ENCODE data around the gene NFKBIZ.

NFKBIZ gene

GRCh38 chr3:101835676-101836075 lies 13.6 kb upstream of the NFKBIZ start:
- H3K27ac ChIP-seq (ENCODE audit: low read length), result peak overlapping the region; percentile 32
- H3K4me1 ChIP-seq (ENCODE audit: low read length), result peaks cover 72% of the 10 kb centered on the region
- H3K36me3 ChIP-seq (replicated peaks; ENCODE audit: low read depth, low read length), result peaks cover 64% of the 10 kb centered on the region
- H3K4me3 ChIP-seq (ENCODE audit: low read length), result no peak overlapping the region
- no peaks in the 10 kb centered on the region for H3K9me3 ChIP-seq (ENCODE audit: insufficient read depth, low read length)
- peaks cover 100% of the 10 kb centered on the region for H3K79me2 ChIP-seq (ENCODE audit: low read length)
- no peak overlapping the region for H2AFZ ChIP-seq (ENCODE audit: low read depth, low read length)
- H3K9ac ChIP-seq (ENCODE audit: low read length), result no peak overlapping the region
- peaks cover 71% of the 10 kb centered on the region for H4K20me1 ChIP-seq (ENCODE audit: insufficient read depth, low read length)
- TF ChIP-seq EZH2phosphoT487 (IDR thresholded peaks at IDR 0.05; ENCODE audit: low read depth) (no peak), CTCF (IDR thresholded peaks at IDR 0.05; ENCODE audit: low read depth, low read length) (no peak)
- H3K4me2 ChIP-seq (ENCODE audit: low read length), result peak overlapping the region; percentile 77
- no peaks in the 10 kb centered on the region for H3K27me3 ChIP-seq (ENCODE audit: low read depth, low read length)

- Histone ChIP-seq H3K9me3 (ENCODE audit: insufficient read depth, low read length) (no peaks in the 10 kb centered on the region), H3K27ac (ENCODE audit: low read length) (peak overlapping the region; percentile 32), H3K27me3 (ENCODE audit: low read depth, low read length) (no peaks in the 10 kb centered on the region), H3K4me1 (ENCODE audit: low read length) (peaks cover 67% of the 10 kb centered on the region), H3K4me2 (ENCODE audit: low read length) (peak overlapping the region; percentile 77), H3K9ac (ENCODE audit: low read length) (no peak overlapping the region), H3K4me3 (ENCODE audit: low read length) (no peak overlapping the region), H3K79me2 (ENCODE audit: low read length) (peaks cover 100% of the 10 kb centered on the region), H2AFZ (ENCODE audit: low read depth, low read length) (no peak overlapping the region), H4K20me1 (ENCODE audit: insufficient read depth, low read length) (peaks cover 72% of the 10 kb centered on the region), H3K36me3 (replicated peaks; ENCODE audit: low read depth, low read length) (peaks cover 64% of the 10 kb centered on the region)
- TF ChIP-seq CTCF (IDR thresholded peaks at IDR 0.05; ENCODE audit: low read depth, low read length), result no peak
- no peak for TF ChIP-seq EZH2phosphoT487 (IDR thresholded peaks at IDR 0.05; ENCODE audit: low read depth)
Observed at GRCh38 chr3:101836160-101836559, 13.2 kb upstream of the NFKBIZ start.

GRCh38 chr3:101836652-101837598 lies 12.4 kb upstream of the NFKBIZ start:
- H3K27me3 ChIP-seq (ENCODE audit: low read depth, low read length), result no peaks in the 10 kb centered on the region
- peak overlapping the region; percentile 50 for H3K9ac ChIP-seq (ENCODE audit: low read length)
- peak overlapping the region; percentile 55 for H3K4me3 ChIP-seq (ENCODE audit: low read length)
- no peak for TF ChIP-seq CTCF (IDR thresholded peaks at IDR 0.05; ENCODE audit: low read depth, low read length)
- peaks cover 61% of the 10 kb centered on the region for H3K4me1 ChIP-seq (ENCODE audit: low read length)
- H2AFZ ChIP-seq (ENCODE audit: low read depth, low read length), result no peak overlapping the region
- no peaks in the 10 kb centered on the region for H3K9me3 ChIP-seq (ENCODE audit: insufficient read depth, low read length)
- peaks cover 100% of the 10 kb centered on the region for H3K79me2 ChIP-seq (ENCODE audit: low read length)
- peak overlapping the region; percentile 77 for H3K4me2 ChIP-seq (ENCODE audit: low read length)
- H3K36me3 ChIP-seq (replicated peaks; ENCODE audit: low read depth, low read length), result peaks cover 65% of the 10 kb centered on the region
- peak overlapping the region; percentile 58 for H3K27ac ChIP-seq (ENCODE audit: low read length)
- H4K20me1 ChIP-seq (ENCODE audit: insufficient read depth, low read length), result peaks cover 75% of the 10 kb centered on the region

GRCh38 chr3:101838691-101839090 lies 10.6 kb upstream of the NFKBIZ start:
- no peak for TF ChIP-seq EZH2phosphoT487 (IDR thresholded peaks at IDR 0.05; ENCODE audit: low read depth)
- TF ChIP-seq CTCF (IDR thresholded peaks at IDR 0.05; ENCODE audit: low read depth, low read length), result no peak
- H3K9ac ChIP-seq (ENCODE audit: low read length), result no peak overlapping the region
- H4K20me1 ChIP-seq (ENCODE audit: insufficient read depth, low read length), result peaks cover 65% of the 10 kb centered on the region
- no peak overlapping the region for H3K4me2 ChIP-seq (ENCODE audit: low read length)
- no peaks in the 10 kb centered on the region for H3K9me3 ChIP-seq (ENCODE audit: insufficient read depth, low read length)
- no peak overlapping the region for H3K27ac ChIP-seq (ENCODE audit: low read length)
- peaks cover 63% of the 10 kb centered on the region for H3K36me3 ChIP-seq (replicated peaks; ENCODE audit: low read depth, low read length)
- H3K4me3 ChIP-seq (ENCODE audit: low read length), result no peak overlapping the region
- peaks cover 99% of the 10 kb centered on the region for H3K79me2 ChIP-seq (ENCODE audit: low read length)
- no peaks in the 10 kb centered on the region for H3K27me3 ChIP-seq (ENCODE audit: low read depth, low read length)
- no peak overlapping the region for H2AFZ ChIP-seq (ENCODE audit: low read depth, low read length)
- peaks cover 55% of the 10 kb centered on the region for H3K4me1 ChIP-seq (ENCODE audit: low read length)
